Subcutaneous adipose tissue (tissue), 4 donors: ENCODE results near the gene DESI1. TPM values are rescaled to one million over a fixed set of nuclear protein-coding genes. Genes with fewer than 3 reads are reported as not detected.

Source experiments
- total RNA-seq, 4 donors: library from RNA; depleted of rRNA; stranded (reverse); fragments of >200 nt; gene quantifications; one replicate each; pipeline ENCODE4 v1.1.0, GENCODE V29; 2016
- TF ChIP-seq, protein P1 (sequence below): fragments of 450-650 bp; IDR thresholded peaks from one replicate; pipeline ENCODE4 v1.5.1; 2016; ENCODE audit warnings: low read depth, mild to moderate bottlenecking, control low read depth, antibody characterized with exemption, moderate library complexity

The DESI1 gene
- total RNA-seq, 4 donors from 2014 or later: 9.2 to 29.0 (median 17.8) TPM

GRCh38 chr22:41603873-41604332 lies 16.9 kb downstream of the DESI1 start:
- TF ChIP-seq, protein P1, sequence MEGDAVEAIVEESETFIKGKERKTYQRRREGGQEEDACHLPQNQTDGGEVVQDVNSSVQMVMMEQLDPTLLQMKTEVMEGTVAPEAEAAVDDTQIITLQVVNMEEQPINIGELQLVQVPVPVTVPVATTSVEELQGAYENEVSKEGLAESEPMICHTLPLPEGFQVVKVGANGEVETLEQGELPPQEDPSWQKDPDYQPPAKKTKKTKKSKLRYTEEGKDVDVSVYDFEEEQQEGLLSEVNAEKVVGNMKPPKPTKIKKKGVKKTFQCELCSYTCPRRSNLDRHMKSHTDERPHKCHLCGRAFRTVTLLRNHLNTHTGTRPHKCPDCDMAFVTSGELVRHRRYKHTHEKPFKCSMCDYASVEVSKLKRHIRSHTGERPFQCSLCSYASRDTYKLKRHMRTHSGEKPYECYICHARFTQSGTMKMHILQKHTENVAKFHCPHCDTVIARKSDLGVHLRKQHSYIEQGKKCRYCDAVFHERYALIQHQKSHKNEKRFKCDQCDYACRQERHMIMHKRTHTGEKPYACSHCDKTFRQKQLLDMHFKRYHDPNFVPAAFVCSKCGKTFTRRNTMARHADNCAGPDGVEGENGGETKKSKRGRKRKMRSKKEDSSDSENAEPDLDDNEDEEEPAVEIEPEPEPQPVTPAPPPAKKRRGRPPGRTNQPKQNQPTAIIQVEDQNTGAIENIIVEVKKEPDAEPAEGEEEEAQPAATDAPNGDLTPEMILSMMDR: no peak

GRCh38 chr22:41600976-41601375 lies 19.9 kb downstream of the DESI1 start:
- TF ChIP-seq, protein P1: no peak

DNA sequence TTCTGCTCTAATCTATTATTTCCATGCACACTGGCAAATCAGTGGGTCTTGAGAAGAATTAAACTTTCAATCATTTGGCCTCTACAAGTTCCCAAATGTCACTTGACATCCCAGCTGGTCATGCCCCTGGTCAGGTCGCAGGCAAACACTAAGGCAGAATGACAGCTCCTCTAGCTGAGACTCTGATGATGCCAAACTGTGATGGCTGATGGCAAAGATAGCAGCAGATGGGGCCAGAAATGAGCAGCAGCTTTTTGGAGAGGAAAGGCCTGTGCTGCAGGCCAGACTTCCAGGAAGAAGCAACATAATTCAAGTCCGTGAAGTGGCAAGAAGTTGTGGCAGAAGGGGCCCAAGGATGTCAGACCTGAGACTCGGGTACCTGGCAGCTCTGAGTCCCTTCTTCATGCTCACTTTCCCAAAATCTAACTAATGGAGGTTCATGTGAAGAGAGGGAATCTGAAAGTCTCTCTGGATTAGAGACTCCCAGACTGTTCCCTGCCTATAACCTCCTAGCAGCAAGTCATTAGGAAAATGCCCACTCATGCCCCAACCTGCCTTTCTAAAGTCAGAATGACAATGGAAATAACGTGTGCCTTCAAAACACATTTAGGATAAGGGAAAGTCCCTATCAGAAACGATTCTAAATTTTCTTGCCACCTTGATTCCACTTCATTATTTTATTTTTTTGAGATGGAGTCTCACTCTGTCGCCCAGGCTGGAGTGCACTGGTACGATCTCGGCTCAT lies 21.8 kb downstream of the DESI1 start:
- TF ChIP-seq, protein P1: no peak

DNA sequence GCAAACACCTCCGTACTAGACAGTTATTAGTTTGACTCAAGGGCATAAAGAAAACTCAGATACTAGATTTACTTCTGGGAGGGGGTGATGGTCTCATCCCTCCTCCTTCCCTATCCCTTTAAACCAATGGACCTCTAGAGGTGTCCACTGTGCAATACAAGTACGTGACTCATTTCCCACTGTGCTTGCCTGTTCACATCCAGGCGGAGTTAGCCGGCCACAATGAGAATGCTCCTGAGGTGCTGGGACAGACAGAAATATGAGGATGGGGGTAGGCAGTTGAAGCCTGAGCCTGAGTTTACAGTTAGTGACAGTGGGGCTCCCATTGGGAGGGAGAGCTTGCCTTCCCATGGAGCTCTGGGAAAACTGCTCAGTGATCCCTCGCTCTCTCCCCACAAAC lies 22.8 kb downstream of the DESI1 start:
- TF ChIP-seq, protein P1: no peak

DNA sequence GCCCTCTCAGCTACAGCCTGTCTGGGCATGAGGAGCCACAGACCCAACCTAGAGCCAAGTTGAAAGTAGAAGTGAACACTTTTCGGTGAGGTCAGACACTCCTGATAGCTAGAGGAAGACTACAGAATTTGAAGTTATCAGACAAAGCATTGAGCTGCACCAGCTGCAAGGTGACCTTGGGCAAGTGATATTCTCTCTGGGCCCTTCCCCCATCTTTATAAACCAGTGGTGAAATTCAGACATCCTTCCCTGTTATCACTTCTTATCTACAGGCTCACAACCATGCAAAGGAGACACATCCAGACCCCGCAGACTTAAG lies 23.2 kb downstream of the DESI1 start:
- TF ChIP-seq, protein P1: no peak

DNA sequence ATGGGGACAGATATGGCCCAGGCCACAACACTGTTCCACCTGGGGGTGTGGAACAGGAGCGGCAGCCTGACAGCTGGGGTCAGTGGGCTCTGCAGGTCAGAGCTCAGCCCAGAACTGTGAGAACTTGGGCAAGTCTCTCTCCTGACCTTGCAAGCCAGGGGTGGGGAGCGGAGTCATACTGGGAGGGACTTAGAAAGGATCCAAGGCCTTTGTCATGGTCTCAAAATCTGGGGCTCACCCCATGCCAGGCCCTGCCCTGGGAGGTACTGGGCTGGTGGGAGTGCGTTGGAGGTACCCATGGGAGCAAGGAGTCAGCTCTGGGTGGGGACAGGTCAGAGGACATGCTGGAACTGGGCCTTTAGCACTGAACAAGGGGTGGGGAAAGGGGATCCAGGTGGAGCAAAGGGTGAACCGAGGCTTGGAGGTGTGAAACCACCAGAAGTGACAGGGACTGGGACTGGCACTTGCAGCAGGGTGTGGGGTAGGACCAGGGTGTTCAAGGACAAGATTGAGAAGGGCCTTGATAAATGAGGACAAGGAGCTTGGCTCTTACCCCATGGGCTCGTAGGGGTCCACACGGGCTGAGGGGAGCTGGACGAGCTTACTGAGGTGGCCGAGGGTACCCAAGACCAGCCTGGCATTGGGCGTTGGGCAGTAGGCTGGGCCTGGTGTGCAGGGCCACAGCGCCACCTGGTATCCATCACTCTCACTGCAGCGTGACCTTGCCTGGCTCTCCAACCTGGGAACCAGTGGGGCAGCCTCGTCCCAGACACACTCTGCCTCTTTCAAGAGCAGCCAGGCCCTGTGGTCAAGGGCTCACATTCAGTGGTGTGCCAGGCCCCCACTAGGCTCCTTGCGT lies 23.8 kb downstream of the DESI1 start:
- TF ChIP-seq, protein P1: no peak

- TF ChIP-seq, protein P1: no peak
These were observed 25.1 kb downstream of the DESI1 start for GRCh38 chr22:41595703-41596102.
